Measurements from ENCODE around the gene SCNN1A.

Gene SCNN1A

DNA sequence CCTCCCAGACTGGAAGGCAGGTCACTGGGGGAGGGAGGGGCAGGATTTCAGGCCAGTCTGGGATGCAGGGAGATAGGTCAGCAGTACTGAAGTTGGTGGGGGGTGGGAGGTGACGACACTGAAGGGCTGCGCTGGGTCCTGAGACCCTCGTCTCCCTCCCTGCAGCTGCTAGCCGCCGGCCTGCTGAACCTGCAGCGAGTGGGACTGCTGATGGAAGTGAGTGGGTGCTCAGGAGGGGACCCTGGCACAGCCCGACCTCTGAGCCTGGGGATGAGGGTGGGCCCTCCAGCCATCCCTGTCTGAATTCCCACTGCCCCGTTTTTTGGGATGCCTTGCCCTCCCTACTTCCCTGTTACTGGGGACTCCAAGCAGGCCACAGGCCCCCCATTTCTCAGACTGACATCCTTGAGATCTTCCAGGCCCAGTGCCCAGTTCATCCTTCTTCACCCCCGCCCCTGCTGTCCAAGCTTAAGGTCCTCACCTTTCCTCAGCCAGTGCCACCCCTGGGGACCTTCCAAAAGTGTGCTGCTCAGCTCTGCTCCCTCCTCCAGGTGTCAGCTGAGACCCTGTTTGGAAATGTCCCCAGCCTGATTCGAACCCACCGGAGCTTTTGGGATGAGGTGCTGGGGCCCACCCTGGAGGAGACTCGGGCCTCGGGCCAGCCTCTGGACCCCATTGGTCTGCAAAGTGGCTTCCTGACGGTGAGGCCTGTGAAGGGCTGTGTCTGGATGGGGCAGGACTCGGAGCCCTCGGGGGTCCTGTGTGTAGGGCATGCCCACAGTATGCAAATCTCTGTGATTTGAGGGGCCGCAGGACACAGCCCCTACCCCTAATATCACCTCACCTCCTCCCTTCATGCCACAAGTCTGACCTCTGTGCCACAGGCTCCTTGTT is 59.4 kb downstream of the SCNN1A start:
- DNase-seq = no peak

GRCh38 chr12:6315184-6315583 is 60.2 kb downstream of the SCNN1A start:
- no peak for DNase-seq

- DNase-seq = no peak
Observed at GRCh38 chr12:6314776-6315175, 60.6 kb downstream of the SCNN1A start.

DNA sequence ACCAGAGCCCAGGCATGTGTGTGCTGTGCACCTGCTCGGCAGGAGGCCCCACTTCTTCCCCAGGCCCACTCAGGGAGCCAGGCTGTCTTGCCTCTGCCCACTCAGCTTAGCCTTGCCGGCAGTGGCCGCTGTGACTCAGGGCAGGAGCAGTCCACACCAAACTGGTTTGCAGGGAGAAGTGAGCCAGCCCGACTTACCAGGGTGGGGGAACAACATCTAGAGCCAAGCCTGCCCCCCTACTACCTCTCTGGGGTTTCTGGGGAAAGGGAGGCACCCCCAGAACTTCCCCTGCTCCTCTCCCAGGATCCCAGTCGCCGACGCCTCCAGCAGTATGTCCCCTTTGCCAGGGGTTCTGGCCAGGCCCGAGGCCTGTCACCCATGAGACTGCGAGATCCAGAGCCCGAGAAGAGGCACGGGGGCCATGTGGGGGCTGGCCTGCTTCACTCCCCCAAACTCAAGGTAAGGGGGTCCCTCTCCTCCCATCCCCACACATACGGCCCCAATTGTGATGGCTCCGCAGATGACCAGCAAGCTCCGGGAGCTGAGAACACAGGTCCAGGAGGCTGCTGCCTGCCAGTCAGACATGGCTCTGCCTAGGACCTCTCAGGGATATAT is 61.9 kb downstream of the SCNN1A start:
- no peak for DNase-seq

DNA sequence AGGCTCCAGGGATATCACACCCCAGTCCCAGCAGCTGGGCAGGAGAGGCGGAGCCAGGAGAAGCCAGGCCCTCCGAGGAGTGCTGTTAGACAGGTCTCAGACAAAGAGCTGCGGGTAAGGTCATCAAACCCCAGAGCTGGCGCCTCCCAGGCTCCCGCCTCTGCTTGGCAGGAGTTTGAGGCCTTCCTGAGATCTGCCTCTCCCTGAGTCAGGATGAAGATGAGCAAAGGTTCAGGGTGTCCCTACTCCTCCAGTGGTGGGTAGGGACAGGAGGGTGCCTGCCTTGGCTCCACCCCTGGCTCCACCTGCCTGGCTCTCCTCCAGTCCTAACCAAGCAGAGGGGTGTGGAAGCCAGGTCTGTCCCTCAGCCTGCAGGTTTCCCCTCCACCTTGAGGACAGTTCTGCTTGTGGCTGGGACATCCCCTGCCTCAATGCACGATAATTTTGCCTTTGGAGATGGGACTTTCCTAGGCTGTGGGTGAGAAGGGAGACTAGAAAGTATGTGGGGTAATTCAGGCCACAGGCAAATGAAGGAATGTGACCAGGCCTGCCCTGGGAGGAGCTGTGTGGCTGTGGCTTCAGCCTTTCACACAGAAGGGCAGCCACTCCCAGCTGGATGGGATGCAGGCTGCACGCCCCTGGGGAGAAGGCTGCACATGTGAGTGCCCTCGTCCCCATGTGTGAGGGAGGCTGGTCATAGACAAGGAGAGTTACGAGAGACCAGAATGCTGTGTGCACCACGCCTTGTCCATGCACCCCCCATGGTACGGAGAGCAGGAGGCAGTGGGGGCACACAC is 62.6 kb downstream of the SCNN1A start:
- no peak for DNase-seq

DNA sequence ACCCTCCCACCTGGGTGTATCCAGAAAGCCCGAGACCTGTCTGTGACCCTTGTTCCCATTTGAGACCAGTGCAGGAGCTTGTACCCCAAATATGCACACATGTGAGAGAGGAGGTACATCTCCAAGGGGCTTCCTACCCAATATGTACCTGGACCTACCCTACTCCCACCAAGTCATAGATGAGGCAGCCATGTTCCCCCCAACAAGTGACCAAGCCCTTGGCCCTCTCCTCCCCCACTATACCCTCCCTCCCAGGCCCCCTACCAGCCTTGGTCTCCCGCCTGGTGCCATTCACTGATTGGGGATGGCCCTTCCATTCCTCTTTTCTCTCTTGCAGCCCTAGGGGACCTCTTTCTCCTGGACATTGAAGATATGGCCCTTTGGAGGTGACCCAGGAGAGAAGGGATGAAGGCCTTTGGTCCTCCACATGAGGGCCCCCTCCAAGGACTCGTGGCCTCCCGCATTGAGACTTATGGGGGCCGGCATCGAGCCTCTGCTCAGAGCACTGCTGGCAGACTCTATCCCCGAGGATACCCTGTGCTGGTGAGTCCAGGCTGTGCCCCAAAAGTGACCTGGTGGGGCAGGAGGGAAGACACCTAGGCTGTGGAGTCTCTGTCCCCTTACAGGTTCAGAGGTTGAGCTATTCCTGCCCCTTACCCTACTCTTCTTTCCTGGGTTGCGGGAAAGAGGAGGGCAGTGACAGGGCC is 63.4 kb downstream of the SCNN1A start:
- DNase-seq = no peak

DNA sequence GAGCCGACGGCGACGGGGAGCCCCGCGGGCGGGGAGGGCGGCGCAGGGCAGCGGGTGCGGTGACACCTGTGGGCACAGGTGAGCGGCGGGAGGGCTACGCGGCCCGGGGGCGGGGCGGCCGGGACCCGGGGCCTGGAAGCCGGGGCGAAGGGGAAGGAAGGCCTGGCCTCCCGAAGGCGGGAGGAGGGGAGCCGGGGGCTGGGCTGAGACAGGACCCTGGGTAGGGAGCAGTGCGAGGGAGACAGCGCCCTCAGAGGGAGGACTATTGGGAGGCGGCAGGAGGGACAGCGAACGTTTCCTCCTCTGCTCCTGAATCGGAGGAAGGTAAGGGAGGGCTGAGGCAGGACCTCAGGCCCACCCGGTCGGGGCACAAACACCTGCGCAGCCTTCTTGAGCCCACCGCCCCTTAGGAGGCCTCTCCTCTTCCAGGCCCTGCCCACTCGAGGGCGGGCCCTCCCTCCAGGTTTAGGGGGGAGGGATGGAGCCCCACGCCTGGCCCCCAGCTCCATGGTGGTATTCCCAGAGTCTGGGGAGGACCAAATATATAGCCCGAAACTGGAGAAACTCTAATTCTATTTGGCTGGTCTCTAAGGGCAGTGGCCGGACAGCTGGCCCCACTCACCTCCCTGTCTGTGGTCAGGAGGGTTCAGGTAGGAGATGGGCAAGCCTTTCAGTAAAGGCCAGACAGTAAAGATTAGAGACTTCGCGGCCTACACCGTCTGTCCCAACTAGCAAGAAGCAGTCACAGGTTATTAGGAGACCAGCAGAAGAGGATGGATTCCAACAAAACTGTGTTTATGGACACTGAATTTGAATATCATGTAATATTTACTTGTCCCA is 64.4 kb downstream of the SCNN1A start:
- DNase-seq = no peak

DNA sequence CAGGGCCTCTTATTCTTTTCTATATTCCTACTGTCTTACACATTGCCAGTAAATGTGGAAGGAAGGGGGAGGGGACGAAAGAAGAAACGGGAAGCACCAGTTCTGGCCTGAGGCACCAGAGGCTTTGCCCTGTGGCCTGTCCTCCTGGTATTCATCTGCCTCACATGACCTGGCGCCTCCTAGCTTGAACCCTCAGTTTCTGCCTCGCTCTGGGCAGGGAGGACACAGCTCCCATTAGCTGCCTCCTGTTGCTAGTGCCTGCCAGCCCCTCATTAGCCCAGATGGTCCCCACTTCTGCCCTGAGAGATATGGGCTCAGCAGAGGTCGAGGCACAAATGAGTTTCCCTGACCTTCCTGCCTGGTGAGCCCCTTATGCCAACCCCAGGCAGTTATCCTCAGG is 67.8 kb downstream of the SCNN1A start:
- no peak for DNase-seq

DNA sequence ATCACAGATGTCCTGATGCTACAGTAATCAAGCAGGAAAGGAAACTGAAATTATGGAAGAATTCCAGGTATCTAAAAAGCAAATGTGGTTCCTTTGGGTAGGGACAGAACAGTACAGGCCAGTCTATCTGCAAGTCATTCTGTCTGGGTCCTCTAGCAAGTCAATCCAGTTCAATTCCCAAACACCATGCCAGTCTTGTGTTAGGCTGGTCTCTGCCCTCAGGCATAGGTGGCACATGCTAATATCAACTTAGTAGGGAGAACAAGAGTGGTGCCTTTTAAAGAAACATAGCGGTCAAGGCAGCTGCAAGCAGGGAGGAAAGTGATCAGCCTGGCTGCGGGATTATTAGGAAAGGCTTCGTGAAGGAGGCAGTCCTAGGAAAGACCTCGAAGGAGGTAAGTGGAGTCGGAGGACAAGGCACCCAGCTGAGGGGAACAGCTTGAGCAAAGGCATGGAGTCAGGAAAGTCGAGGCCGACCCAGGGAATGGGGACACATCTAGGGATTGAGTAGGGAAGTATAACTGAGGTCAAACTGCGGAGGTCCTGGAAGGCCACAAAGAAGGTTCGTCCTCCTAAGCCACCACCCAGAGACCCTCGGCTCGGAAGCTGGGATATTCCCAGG is 68.7 kb downstream of the SCNN1A start:
- DNase-seq = no peak

DNA sequence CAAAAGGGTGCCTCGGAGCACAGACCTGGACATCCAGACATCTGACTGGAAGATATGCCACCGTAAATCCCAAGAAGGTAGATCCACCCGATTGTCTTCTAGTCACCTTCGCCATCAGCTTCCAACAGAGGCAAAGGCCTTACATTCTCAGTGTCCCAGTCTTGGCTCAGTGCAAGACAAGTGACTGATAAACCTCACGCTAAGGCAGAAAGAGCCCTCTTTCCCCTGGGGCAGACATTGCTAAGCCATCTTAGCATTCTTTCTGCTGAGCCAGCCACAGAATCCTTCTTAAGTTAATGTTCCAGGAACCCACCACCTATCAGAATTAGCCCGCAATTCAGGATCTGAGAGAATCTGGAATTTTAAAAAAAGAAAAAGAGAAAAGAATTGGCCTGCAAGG is 69.2 kb downstream of the SCNN1A start:
- DNase-seq = no peak

DNA sequence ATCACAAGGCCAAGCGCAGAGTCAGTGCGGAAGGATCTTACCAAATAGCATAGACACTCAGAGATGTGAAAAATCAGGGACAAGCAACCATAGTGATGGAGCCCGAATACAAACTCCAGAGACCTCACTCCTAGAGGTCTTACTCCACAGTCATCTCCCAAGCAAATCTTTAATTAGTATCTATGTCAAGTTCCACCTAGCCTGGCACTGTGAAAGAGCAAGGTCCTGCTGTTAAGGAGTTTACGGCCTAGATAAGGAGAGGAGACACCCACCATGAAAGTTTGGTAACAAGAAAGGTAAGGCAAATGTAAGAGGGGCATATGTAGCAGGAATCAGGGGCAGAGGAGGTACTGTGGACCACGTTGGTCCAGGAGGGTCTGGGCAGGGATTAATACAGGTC is 72.3 kb downstream of the SCNN1A start:
- DNase-seq = no peak

- no peak for DNase-seq
Observed at GRCh38 chr12:6302621-6303020, 72.7 kb downstream of the SCNN1A start.

GRCh38 chr12:6301721-6302120 is 73.6 kb downstream of the SCNN1A start:
- DNase-seq = no peak

- DNase-seq = no peak
Observed at GRCh38 chr12:6297170-6297569, 78.2 kb downstream of the SCNN1A start.
